Heart right ventricle (tissue), 16 donors: ENCODE results near the gene AKNA. TPM values are rescaled to one million over a fixed set of nuclear protein-coding genes. Genes with fewer than 3 reads are reported as not detected.

Experiments
- ATAC-seq, 8 donors: fragments of 200-7000 bp; cut with Tn5 transposase; one replicate each; pipeline ENCODE4 v1.9.1; 2020; ENCODE audit warnings: mild to moderate bottlenecking in 8 of 8, moderate library complexity in 8 of 8, moderate number of reproducible peaks in 1 of 8
- DNase-seq, 2 donors: peaks; one replicate each; pipeline ENCODE4 v3.0.0-alpha.2; 2020
- H3K27ac ChIP-seq, 10 donors: fragments of 200-600 bp; sonication (generic) in 2 of 10; one replicate each; pipeline versions ENCODE4 v1.5.0 to v1.8.0; 2020 to 2022; ENCODE audit warnings: mild to moderate bottlenecking in 3 of 10
- H3K27me3 ChIP-seq, 7 donors: fragments of 200-600 bp; one replicate each; pipeline ENCODE4 v1.8.0; 2021 to 2022; ENCODE audit warnings: mild to moderate bottlenecking in 2 of 7
- H3K36me3 ChIP-seq, 9 donors: fragments of 200-600 bp; sonication (generic) in 1 of 9; one replicate each; pipeline versions ENCODE4 v1.5.0 to v1.8.0; 2020 to 2022; ENCODE audit warnings: mild to moderate bottlenecking in 2 of 9
- H3K4me1 ChIP-seq, 9 donors: fragments of 200-600 bp; sonication (generic) in 1 of 9; one replicate each; pipeline versions ENCODE4 v1.5.0 to v1.8.0; 2020 to 2022; ENCODE audit warnings: mild to moderate bottlenecking in 4 of 9
- H3K4me3 ChIP-seq, 10 donors: fragments of 200-600 bp; sonication (generic) in 2 of 10; one replicate each; pipeline versions ENCODE4 v1.5.0 to v1.8.0; 2020 to 2022; ENCODE audit warnings: mild to moderate bottlenecking in 7 of 10, moderate library complexity in 2 of 10
- H3K9me3 ChIP-seq, 11 donors: fragments of 200-600 bp in 10 of 11; sonication (generic) in 2 of 11; one replicate each; pipeline versions ENCODE4 v1.5.0 to v1.8.0; 2013 to 2022; ENCODE audit warnings: mild to moderate bottlenecking in 2 of 11, control low read depth in 1 of 11, moderate library complexity in 1 of 11
- WGBS, 2 donors: extraction: QIAGEN DNeasy Blood & Tissue Kit; methylation state at CpG; one replicate each; pipeline ENCODE4 v1.1.7; 2013; ENCODE audit warnings: inconsistent platforms in 1 of 2; 5-methylcytosine and 5-hydroxymethylcytosine counted together
- intact Hi-C, 10 donors: fragments of 100-400 bp; cut with DNase I; formaldehyde crosslinking; loops; one replicate each; pipeline versions ENCODE4 v1.11.1 to v1.14.2; 2022
- polyA plus RNA-seq, 2 donors: library from polyadenylated mRNA; stranded (reverse); fragments of 200-250 nt; gene quantifications; one replicate each; pipeline ENCODE4 v1.2.3, GENCODE V29; 2013
- total RNA-seq, 10 donors: library from RNA; stranded (reverse); fragmentation: NEBNext Ultra II Directional in 3 of 10; extraction: Animal tissue kit (Norgen Biotek cat#: 25700) in 3 of 10; gene quantifications; one replicate each; pipeline versions ENCODE4 v1.2.1 to v1.2.4, GENCODE V29; 2021 to 2023
- TF ChIP-seq, protein P1 (sequence below), 9 donors: fragments of 200-600 bp; sonication (generic) in 2 of 9; IDR thresholded peaks; one replicate each; pipeline versions ENCODE4 v1.5.0 to v1.8.0; 2021 to 2022; ENCODE audit warnings: antibody characterized with exemption in 9 of 9, mild to moderate bottlenecking in 5 of 9, moderate library complexity in 1 of 9
- donor health status: Arrhythmogenic right ventricular cardiomyopathy.
- donor health status: ischemic (EF 13 %, LVEDD 7.1; RV severe dilation, severe dysfunction).
- donor health status: healthy with polysubstance abuse.
- donor health status: DM: no; HTN: yes; CAD: no.
- donor health status: DM: no; HTN: no; CAD: no.
- donor health status: ischemic (EF 25% LVEDD 6.9; RV normal size, moderate dysfunction).
- donor health status: ischemic (EF 25% LVEDD 5.7; RV mildly dilated, moderate dysfunction).
- donor health status: healthy.
- donor health status: DM: yes; HTN: yes; CAD: no.
- donor health status: Ischemic cardiomyopathy.
- donor health status: ischemic (EF 35%, LVEDD 5.7; RV mildly dilated, moderate dysfunction).
- donor health status: nonischemic (EF 11% LVEDD 7.7; RV severe dilation, severe dysfunction).
- donor health status: DM: yes; HTN: yes; CAD: no.
- donor health status: PGD.
- donor health status: ischemic (EF 29% LVEDD 5.4; RV normal size, mild dysfunction).
- donor health status: nonischemic (EF 23%, LVEDD 6.1; RV moderate dilation, normal function).

Gene AKNA
- total and polyA plus RNA-seq, 12 donors: 2.7 to 20.5 (median 4.6) TPM

DNA sequence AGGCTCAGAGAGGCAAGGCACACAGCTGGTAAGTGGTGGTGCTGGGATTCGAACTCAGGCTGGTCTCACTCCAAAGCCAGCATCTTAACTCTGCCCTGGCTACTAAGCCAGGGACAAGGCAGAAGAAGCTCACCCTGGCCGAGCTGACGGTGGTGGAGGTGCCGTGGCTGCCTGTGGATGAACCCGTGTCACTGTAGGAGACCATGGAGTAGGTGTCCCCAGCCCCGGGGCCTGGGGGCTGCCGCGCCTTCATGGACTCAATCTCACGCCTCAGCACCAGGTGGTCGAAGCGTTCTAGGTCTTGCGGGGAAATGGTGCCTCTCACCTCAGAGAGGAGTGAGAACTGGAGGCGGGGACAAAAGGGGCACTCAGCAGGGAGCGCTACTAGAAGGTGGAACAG is 35.4 kb upstream of the AKNA start:
- H3K36me3 ChIP-seq: no peaks in the 10 kb centered on the region
- 86 to 89% methylated on average over 14 of the region's 14 CpGs for WGBS, 2 donors

GRCh38 chr9:114421147-114421546 is 33.4 kb upstream of the AKNA start:
- intact Hi-C loops: no loop called here
- peaks cover 0 to 6% (median 0%) of the 10 kb centered on the region in 11 donors for H3K9me3 ChIP-seq
- H3K27me3 ChIP-seq: peaks cover 0 to 10% (median 0%) of the 10 kb centered on the region in 7 donors
- TF ChIP-seq, protein P1, sequence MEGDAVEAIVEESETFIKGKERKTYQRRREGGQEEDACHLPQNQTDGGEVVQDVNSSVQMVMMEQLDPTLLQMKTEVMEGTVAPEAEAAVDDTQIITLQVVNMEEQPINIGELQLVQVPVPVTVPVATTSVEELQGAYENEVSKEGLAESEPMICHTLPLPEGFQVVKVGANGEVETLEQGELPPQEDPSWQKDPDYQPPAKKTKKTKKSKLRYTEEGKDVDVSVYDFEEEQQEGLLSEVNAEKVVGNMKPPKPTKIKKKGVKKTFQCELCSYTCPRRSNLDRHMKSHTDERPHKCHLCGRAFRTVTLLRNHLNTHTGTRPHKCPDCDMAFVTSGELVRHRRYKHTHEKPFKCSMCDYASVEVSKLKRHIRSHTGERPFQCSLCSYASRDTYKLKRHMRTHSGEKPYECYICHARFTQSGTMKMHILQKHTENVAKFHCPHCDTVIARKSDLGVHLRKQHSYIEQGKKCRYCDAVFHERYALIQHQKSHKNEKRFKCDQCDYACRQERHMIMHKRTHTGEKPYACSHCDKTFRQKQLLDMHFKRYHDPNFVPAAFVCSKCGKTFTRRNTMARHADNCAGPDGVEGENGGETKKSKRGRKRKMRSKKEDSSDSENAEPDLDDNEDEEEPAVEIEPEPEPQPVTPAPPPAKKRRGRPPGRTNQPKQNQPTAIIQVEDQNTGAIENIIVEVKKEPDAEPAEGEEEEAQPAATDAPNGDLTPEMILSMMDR (IDR thresholded peaks at IDR 0.05): no peak
- no peaks in the 10 kb centered on the region for H3K4me1 ChIP-seq
- H3K36me3 ChIP-seq: no peaks in the 10 kb centered on the region
- ATAC-seq (no peak), DNase-seq (no peak)
- H3K4me3 ChIP-seq: no peak overlapping the region
- no peak overlapping the region for H3K27ac ChIP-seq
- WGBS, 2 donors: 80 to 83% methylated on average over 2 of the region's 2 CpGs

More for the DNA sequence above, 35.4 kb upstream of the AKNA start:
- Histone ChIP-seq H3K9me3 (no peaks in the 10 kb centered on the region), H3K4me1 (no peaks in the 10 kb centered on the region), H3K27me3 (peaks cover 0 to 18% (median 0%) of the 10 kb centered on the region in 7 donors), H3K27ac (no peak overlapping the region), H3K4me3 (no peak overlapping the region)
- no peak for ATAC-seq
- intact Hi-C loops: no loop called here
- DNase-seq: no peak
- TF ChIP-seq, protein P1 (IDR thresholded peaks at IDR 0.05): no peak

- H3K9me3 ChIP-seq: peaks cover 0 to 8% (median 0%) of the 10 kb centered on the region in 11 donors
- peaks cover 0 to 9% (median 0%) of the 10 kb centered on the region in 7 donors for H3K27me3 ChIP-seq
- H3K36me3 ChIP-seq: no peaks in the 10 kb centered on the region
- ATAC-seq (no peak), DNase-seq (no peak)
- intact Hi-C loops: loop anchor here in 2 of 10 donors (10.0 kb wide), 2 partner anchors 485 to 495 kb away; no protein-coding TSS in a partner anchor
- H3K4me1 ChIP-seq: no peaks in the 10 kb centered on the region
- H3K27ac ChIP-seq: no peak overlapping the region
- WGBS, 2 donors: 90 to 91% methylated on average over 8 of the region's 8 CpGs
- H3K4me3 ChIP-seq: no peak overlapping the region
- TF ChIP-seq, protein P1 (IDR thresholded peaks at IDR 0.05): no peak
These were observed 32.0 kb upstream of the AKNA start for GRCh38 chr9:114419796-114420195.

GRCh38 chr9:114418053-114418452 is 30.3 kb upstream of the AKNA start:
- no peak for DNase-seq
- H3K36me3 ChIP-seq: no peaks in the 10 kb centered on the region
- TF ChIP-seq, protein P1 (IDR thresholded peaks at IDR 0.05): no peak
- peaks cover 0 to 13% (median 0%) of the 10 kb centered on the region in 9 donors for H3K4me1 ChIP-seq
- no peak overlapping the region for H3K4me3 ChIP-seq
- ATAC-seq: no peak
- 85 to 86% methylated on average over 6 of the region's 6 CpGs for WGBS, 2 donors
- H3K9me3 ChIP-seq: peaks cover 0 to 8% (median 0%) of the 10 kb centered on the region in 11 donors
- peaks cover 0 to 1% (median 0%) of the 10 kb centered on the region in 7 donors for H3K27me3 ChIP-seq
- intact Hi-C loops: loop anchor here in 2 of 10 donors (10.0 kb wide), 2 partner anchors 487 to 497 kb away; no protein-coding TSS in a partner anchor
- no peak overlapping the region for H3K27ac ChIP-seq
